B cell (primary cell): ENCODE data around the gene SF3B6.

Experiments
- EZH2 ChIP-seq: IDR thresholded peaks from 2 replicates; pipeline ENCODE4 v1.6.1; 2012; ENCODE audit warnings: borderline replicate concordance, low read depth, mild to moderate bottlenecking, moderate library complexity, low read length; ENCODE audit not compliant: insufficient read depth, poor library complexity, severe bottlenecking
- TF ChIP-seq, protein P1 (sequence below): fragments of 200-600 bp; IDR thresholded peaks from one replicate; pipeline ENCODE4 v1.8.0; 2022; ENCODE audit warnings: antibody characterized with exemption, mild to moderate bottlenecking

DNA sequence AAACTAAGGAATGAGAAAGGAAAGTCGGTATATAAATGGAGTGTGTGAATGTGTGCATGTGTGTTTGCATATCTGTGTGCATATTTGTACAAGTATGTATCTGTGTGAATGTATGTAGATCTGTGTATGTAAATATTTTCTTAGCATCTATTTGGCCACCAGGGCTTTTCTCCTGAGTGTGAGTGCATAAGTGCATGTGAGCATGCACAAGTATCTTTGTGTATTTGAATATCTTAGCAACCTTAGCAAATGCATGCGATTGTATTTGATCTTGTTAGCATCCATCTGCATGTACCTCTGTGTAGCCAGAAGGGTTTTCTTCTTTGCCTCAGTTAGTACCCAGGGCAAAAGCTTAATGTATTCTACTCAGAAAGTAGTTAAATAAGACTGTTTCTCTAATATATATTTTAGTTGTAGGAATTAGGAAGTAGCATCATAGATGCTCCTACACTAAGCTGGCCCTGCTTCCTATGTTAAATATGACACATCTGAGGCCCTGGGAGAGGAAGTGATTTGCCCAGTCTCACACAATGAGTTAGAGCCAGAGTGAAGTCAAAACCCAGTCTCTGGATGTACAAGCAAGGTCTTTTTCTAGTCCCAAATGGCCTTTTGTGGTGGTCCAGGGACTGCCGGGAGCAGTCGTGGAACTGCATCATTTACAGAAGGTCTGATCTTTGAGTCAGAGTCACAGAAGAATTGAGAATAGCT lies 17.4 kb downstream of the SF3B6 start:
- TF ChIP-seq, protein P1, sequence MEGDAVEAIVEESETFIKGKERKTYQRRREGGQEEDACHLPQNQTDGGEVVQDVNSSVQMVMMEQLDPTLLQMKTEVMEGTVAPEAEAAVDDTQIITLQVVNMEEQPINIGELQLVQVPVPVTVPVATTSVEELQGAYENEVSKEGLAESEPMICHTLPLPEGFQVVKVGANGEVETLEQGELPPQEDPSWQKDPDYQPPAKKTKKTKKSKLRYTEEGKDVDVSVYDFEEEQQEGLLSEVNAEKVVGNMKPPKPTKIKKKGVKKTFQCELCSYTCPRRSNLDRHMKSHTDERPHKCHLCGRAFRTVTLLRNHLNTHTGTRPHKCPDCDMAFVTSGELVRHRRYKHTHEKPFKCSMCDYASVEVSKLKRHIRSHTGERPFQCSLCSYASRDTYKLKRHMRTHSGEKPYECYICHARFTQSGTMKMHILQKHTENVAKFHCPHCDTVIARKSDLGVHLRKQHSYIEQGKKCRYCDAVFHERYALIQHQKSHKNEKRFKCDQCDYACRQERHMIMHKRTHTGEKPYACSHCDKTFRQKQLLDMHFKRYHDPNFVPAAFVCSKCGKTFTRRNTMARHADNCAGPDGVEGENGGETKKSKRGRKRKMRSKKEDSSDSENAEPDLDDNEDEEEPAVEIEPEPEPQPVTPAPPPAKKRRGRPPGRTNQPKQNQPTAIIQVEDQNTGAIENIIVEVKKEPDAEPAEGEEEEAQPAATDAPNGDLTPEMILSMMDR: no peak
- no peak for TF ChIP-seq EZH2
